ENCODE results near the gene LRIG1.
A peak's percentile ranks its signal among the peaks of the same experiment; 100 is the strongest.

Gene LRIG1

DNA sequence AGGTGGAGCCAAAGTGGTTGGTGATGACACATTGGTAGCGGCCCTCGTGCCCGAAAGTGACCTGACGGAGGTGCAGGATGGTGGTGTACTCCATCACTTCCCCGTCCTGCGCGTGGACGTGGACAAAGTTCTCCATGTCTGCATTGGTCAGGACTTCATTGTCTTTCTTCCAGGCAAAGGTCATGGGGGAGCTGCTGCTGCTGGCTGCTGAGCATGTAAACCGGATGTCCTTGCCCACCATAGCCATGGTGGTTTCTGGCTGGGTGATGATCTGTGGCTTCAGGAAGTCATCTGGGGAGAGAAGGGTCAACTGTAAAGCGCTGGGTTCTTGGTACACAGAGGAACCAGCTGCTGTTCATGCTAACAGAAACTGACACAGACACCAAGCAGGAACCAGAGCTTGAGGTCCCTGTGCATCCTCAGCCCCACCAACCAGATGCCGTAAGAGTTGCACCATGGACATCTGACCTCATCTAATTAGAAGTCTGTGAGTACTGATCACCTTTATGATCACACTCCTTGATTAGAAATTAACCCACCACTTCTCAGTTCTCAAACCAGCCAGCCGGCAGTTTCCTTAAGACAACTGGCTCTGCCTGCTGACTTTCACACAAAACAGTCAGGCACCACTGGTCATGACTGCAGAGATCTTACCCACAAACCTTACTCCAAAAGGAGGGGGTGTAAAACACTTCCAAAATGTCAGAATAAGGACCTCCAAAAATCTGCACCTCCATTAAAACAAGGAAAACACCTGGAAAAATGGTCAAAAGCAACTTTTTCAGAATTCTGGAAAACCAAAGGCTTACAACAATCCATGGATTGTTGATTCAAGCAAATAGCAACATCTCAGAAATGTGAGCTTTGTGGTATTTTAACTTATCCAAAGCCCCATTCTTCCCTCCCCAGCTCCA lies 114.6 kb downstream of the LRIG1 start:
- DNase-seq (ENCODE audit: low read depth in 2 of 2), result no peak

DNA sequence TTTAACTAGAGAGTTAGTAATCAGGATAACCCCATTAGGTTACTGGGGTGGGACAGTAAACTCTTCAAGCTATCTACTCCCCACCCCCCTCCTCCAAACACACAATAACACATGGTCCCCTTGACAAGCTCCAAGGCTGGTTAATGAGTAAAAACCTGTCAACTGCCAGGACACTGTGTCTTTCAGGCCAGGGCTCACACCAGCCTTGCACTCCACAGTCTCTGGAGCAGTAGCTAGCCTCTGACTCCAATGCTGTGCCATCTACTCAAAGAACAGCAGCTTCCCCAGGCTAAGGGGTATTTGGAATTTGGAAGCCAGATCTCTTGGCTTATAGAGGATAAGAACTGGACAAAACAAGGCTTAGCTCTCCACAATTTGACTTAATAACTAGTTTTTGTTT lies 115.8 kb downstream of the LRIG1 start:
- DNase-seq (ENCODE audit: low read depth in 2 of 2), result no peak

DNA sequence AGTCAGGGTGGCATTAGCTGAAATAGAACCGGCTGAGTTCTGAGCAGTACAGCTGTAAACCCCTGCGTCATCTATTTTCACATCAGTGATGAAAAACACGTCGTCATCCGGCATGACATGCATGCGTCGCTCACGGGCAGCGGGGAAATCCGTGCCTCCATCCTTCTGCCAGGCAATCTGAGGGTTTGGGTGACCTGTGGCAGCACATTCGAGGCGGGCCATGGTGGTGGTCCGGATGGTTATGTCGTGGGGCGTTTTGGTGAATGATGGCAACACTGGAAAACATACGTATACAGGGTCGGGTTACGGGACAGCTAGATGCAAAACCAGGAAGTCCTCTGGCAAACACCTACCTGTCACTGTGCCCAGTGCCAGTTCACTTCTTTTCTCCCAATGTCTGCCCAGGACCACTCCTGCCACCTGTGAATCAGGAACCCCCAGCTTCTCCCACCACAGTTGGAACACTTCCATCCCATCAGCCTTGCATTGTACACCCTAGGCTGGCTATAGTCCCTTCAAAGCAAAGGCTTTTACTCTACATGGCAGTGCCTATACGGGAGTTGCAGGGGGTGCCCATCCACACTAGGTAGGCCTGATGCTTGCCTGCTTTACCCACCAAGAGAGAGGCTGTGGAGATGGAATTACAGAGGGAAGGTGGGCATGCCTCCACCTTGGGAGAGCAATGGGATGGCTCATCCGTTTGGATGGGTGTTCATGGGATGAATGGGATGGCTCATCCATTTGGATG lies 116.7 kb downstream of the LRIG1 start:
- no peak for DNase-seq (ENCODE audit: low read depth in 2 of 2)

DNA sequence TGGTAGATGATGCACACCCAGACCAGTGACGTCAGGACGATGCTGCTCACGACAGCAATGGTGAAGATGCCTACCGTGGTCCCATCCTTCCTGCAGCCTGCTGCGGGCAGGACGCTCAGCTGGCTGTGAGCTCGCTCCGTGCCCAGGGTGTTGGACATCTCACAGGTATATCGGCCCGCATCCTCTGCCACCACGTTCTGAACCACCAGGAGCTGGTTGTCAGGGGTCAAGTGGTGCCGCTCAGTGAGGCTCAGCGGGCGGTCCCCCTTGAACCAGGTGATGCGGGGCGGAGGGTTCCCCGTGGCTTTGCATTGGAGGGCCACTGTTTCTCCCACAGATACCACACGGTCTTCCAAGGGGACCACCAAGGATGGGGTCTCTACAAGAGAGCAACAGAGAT lies 117.8 kb downstream of the LRIG1 start:
- no peak for DNase-seq (ENCODE audit: low read depth in 2 of 2)

DNA sequence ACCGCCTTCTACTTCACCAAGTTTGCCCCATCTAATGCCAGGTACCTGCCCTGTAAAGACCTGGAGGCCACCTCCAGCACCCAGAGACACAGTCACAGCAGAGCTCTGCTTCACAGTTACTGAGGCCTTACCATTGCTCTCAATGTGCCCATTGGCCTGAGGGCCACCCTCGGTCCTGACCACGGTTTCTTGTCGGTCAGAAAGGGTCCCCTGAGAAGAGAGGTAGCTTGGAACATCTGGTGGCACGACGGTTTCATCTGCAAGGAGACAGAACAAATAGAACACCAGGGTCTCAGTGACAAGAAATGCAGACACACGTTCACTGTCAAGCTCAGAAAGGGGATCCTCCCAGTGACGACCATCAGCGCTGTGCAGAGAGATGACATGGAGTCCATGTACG lies 118.7 kb downstream of the LRIG1 start:
- no peak for DNase-seq (ENCODE audit: low read depth in 2 of 2)

DNA sequence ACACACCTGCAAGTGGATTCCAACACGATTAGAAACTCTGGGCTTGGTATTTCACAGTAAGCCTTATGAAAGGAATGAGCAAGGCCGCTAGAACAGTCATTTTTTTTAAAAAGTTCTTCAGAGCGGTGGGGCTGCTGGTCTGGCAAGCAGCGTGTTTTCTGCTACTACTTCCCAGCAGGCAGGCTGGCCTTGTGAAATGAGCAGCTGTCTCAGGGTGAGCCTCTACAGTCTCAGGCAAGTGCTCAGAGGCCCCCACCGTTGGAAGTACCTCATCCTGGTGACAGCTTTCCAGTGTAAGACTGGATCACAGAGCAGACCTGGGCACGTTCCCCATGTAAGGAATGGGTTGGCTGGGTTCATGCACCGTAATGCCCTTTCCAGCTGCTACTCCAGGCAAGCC lies 119.2 kb downstream of the LRIG1 start:
- DNase-seq (ENCODE audit: low read depth in 2 of 2), result no peak

DNA sequence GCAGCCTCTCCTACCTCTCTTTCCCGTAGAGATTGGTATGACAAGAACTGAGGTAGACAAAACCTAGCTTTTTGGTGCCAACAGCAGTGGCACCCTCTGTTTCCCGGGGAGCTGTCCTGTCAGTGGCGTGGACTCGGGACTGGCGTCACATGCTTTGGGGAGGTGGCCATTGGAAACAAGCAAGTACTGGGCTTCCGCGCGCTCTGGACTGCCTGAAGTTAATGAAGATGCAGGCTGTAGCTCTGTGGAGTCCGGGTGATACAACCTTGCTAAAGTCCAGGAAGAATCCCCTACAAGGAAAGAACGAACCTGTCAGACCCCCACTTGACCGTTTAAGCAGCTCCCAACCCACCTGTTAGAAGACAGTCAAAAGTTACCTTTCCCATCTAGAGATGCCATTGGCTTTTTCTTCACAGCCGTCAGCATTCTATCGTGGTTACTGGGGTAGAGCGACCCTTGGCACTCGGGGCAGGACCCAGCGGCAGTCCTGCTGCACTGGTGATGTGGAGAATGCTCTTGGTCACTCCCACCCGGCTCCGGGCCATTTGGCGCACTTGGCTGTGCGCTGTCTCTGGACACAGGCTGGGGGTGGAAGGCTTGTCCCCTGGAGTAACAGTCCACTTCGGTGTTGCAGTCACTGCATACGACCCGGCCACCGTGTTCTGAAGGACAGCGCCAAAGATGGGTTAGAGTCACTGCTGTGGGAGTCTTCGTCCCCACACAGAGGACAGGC lies 120.5 kb downstream of the LRIG1 start:
- DNase-seq (ENCODE audit: low read depth in 2 of 2), result no peak

DNA sequence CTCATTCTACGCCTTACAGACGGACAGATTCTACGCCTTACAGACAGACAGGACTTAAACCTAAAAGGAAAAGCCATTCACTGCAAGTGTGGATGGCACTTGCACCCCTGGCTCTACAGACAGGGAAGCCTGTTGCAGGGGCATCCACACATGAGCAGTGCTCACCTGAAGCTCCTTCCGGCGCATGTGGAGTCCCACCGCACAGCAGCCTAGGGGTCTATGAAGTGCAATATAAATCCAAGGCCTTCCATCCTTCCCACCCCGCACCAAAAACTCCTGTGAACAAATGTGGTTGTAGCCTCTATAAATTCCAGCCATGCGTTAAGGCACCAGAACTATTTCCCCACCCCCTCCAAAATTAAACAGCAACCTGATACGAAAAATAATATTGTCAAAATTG lies 121.3 kb downstream of the LRIG1 start:
- DNase-seq (ENCODE audit: low read depth in 2 of 2), result no peak

DNA sequence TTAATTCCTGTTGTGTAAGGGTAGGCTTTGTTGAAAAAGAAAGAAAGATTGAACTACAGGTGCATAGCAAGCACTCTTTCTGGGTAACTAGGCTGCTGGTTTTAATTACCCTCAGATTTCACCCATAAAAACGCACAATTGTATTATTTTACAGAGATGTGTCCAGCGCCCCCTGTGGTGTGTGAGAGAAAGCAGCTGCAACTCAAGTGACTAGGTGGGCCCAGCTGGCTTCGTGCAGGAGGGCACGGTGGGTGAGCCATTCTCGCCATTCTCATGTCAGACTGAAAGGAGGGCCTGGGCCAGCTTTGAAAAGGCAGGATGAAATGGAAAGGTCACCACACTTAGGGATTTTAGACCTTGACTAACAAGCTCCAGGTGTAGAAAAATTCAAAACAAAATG lies 122.6 kb downstream of the LRIG1 start:
- no peak for DNase-seq (ENCODE audit: low read depth in 2 of 2)

DNA sequence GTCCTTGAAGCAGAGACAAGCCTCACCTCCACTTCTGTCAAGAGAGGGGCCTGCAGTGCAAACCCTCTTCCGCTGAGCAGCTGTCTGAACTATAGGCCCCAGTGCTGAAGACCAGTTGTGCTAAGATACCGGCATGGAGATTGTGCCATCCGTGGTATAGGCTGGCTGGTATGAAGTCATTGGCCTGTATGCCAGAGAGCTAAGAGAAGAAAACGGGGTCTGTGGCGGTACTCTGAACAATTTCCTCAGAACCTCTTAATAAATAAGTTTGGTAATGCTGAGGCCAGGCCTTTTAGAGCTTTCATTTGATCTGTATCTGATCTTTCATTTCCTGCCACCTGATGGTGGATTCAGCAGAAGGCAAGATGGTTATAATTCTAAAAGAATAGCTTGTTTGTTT lies 123.0 kb downstream of the LRIG1 start:
- no peak for DNase-seq (ENCODE audit: low read depth in 2 of 2)

DNA sequence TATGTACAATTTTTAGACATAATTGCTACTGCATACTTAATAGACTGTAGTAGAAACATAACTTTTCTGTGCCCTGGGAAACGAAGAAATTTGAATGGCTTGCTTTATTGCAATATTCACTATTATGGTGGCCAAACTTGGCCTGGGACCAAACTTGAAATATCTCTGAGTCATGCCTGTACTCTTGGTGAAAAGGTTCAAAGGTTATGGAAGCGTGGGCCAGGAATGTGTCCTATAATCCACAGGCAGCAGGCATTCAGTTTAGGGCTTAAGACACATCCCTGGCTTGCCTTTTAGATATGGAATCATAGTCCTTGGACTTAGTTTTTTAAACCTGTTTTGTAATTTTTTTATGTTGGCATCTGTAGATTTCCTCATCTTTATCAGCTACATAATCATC lies 124.3 kb downstream of the LRIG1 start:
- no peak for DNase-seq (ENCODE audit: low read depth in 2 of 2)

DNA sequence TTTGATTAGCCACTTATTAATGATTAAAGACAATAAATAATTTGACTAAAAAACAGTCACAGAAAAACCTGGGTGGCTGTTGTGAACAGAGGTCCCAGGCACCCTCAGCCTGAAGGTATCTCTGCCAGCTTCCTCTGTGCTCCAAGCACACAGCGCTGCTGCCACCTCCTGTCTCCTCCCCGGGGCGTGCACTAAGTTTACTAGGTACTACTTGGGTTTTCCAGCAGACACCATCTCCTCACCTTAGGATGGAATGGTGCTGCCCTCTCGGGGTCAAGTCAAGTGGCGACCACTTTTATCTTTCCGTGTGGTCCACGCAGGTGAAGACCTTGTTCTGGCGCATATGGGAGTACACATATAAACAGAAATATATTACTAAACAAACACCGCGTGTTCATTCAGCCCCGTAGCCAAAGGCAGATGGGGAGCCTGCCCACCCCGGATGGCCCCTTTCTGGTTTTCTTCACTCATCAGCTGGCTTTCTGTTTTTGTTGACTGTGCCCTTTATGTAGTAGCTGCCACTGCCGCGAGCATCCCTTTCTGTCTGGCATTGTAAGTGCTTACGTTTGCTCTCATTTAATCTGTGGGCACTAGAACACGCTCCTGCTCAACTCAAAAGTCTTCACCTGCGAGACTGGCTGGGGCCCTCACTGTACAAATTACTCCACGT lies 128.0 kb downstream of the LRIG1 start:
- peak in 1 of 2 donors; percentile 18 for DNase-seq (ENCODE audit: low read depth in 2 of 2)

DNA sequence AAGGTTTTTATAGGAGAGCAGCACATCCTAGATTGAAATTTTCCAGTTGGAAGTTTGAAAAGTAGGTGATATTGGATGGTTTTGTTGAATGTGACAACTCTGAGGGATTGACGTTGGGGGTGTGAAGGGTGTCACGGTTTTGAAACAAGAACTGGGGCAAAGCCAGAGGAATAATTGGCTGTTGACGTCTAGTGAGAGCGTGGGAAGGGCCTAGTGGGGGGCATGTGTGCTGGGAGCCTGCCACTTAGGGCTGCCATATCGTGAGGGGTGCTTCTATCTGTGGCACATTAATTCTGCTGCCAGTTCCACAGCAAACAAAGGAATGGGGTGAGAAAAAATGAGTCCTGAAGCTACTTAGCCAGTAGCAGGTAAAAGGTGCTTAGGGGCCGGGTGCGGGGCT lies 129.4 kb downstream of the LRIG1 start:
- no peak for DNase-seq (ENCODE audit: low read depth in 2 of 2)

DNA sequence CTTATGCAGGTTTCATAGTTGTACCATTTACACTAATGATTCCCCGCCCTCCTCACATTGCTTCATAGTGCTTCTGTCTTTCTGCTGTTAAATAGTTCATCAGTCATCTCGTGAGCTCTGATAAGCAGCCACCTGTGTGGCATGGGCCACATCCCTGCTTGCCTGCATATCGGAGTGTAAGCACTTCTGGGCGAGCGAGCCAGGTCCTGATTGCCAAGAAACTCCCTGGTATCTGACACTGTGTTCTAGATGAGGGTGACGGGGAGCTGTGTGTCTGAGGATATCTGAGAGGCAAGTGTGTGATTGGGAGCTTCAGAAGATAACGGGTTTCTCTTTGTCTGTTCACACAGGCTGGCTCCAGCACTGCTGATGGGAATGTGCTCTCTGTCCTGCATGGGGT lies 130.6 kb downstream of the LRIG1 start:
- no peak for DNase-seq (ENCODE audit: low read depth in 2 of 2)

DNA sequence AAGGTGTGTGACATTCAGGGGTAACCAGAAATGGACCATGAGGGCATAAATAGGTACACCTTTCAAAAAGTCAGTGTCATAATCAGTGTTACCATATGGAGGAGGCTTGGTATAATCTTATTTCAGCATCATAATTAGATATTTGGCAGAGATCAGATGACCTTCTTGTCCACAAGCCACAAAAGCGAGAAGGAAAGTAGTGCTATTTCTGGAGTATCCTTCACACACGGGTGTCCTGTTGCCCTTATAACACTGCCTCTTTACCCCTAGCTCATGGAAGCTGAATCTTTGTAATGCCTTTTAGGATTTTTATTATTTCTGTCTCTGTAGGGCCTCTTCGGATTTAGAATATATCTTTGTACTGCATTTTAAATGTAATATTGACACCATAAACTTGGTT lies 132.8 kb downstream of the LRIG1 start:
- no peak for DNase-seq (ENCODE audit: low read depth in 2 of 2)

DNA sequence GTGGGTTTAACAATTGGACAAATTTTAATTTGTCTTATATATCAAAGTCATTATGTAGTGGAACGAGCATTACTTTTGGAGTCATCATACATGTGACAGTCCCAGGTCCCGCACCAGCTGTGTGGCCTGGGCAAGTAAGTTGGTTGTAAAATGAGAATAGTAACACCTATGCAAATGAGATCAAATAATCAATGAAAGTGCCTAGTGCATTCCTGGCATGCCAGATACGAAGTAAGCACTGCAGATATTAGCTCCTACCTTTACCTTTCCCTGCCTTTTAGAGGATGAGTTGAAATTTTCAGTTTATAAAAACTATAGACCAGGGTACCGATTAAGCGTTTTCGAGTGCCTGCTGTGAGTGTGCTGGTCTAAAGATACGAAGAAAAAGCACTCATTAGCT lies 134.1 kb downstream of the LRIG1 start:
- no peak for DNase-seq (ENCODE audit: low read depth in 2 of 2)

DNA sequence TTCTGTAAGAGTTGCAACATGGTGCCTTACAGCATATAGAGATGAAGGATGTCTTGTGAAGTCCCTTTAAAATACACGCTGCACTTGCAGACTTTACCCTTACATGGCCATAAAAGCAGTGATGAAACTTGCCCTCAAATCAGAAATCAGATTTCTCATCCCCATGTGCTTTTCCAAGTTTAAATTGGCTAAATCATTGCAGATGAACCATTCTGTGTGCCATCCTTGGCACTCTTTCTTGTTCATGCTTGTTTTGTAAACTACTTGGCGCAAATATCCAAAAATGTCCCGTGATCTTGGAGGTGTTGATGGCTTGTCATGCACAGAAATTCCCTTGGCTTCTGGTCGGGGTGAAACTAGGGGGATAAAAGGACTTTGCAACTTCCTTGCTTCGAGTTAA lies 135.7 kb downstream of the LRIG1 start:
- DNase-seq (ENCODE audit: low read depth in 2 of 2), result no peak

DNA sequence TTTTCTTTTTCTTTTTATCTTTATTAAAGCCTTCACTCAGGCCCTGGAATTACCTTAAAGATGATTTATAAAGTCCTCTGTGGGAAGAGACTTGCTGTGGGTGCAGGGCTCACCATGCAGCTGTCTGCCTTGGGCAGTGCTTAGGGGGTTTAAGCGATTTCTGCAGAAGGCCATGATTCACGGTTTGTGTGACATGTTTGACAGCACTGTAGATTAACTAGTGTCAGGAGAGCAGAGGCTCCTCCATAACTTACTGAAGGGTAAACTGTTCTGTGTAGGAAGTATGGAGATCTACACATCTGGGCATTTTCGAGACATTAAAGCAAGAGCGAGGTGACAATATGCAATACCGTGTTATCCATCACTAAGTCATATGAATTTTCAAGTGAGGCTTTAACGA lies 137.7 kb downstream of the LRIG1 start:
- no peak for DNase-seq (ENCODE audit: low read depth in 2 of 2)

DNA sequence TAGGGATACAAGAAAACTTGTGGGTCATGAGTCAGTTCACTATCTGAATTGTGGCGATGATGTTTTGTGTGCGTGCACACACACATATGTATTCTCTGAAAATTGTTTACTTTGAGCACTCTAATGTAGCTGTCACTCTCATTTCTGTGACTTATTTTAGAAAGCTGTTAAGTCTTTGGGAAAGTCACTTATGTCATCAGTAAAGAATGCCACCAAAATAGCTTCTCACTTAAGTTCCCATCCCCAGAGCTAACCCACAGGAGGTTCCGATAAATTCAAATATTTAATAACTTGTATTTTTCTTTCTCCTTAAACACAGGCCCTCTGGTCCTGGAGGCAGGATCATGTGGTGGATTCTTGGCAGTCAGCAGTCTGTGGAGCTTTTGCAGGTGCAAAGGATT lies 138.3 kb downstream of the LRIG1 start:
- no peak for DNase-seq (ENCODE audit: low read depth in 2 of 2)

DNA sequence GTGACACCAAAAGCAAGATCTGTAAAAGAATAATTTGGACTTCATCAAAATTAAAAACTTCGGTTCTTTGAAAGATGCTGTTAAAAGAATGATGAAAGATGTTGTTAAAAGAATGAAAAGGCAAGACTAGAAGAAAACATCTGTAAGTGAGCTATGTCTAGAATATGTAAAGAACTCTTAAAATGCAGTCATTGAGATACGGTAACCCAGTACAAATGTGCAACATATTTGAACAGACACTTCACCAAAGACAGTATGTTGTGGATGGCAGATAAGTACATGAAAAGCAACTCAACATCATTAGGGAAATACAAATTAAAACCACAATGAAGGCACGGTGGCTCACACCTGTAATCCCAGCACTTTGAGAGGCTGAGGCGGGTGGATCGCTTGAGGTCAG lies 139.5 kb downstream of the LRIG1 start:
- no peak for DNase-seq (ENCODE audit: low read depth in 2 of 2)

DNA sequence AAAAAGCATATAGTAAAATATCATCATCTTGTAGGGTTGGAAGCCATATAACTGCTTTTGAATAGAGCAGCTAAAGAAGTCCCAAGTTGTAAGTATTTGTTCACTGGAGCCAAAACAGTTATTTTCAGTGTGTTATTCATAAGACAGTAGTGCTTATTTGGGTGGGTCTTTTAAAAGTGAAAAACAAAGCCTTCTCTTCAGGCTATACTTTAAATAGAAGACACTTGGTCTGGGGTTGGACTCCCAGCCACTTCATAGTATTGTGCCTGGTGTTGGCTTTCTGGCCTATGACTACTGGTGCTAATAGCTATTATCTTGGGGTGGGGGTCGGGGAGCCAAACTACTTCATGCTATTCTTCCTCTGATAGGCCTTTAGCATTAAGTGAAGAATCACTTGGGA lies 144.8 kb downstream of the LRIG1 start:
- DNase-seq (ENCODE audit: low read depth in 2 of 2), result no peak

DNA sequence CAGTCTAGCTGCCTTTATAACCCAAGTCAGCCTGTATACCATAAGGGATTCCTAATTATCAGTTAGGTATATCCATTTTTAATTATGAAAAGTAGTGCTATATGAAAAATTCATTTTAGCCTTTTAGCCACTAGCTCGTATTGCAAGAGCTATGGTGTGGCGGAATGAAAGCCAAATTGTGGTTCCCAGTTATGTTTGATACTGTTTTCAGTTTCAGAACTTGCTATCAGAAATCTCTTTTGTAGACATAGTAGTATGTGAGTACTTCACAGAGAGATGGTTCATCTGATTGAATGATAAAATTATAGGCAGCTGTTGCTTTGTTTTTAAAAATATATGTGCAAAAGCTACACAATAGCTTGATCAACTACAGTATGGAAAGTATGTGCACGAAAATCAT lies 145.4 kb downstream of the LRIG1 start:
- no peak for DNase-seq (ENCODE audit: low read depth in 2 of 2)
